ENCODE measurements around the gene LEO1.

- no peak for TF ChIP-seq EZH2 (IDR thresholded peaks at IDR 0.05; ENCODE audit: borderline replicate concordance, low read length)
- TF ChIP-seq, protein P1, sequence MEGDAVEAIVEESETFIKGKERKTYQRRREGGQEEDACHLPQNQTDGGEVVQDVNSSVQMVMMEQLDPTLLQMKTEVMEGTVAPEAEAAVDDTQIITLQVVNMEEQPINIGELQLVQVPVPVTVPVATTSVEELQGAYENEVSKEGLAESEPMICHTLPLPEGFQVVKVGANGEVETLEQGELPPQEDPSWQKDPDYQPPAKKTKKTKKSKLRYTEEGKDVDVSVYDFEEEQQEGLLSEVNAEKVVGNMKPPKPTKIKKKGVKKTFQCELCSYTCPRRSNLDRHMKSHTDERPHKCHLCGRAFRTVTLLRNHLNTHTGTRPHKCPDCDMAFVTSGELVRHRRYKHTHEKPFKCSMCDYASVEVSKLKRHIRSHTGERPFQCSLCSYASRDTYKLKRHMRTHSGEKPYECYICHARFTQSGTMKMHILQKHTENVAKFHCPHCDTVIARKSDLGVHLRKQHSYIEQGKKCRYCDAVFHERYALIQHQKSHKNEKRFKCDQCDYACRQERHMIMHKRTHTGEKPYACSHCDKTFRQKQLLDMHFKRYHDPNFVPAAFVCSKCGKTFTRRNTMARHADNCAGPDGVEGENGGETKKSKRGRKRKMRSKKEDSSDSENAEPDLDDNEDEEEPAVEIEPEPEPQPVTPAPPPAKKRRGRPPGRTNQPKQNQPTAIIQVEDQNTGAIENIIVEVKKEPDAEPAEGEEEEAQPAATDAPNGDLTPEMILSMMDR (IDR thresholded peaks at IDR 0.05; ENCODE audit: low read length), result no peak
Observed at GRCh38 chr15:51938286-51938685, 33.3 kb downstream of the LEO1 start.
